Endothelial cell (in vitro differentiated cells): ENCODE data around the gene NDUFB11. TPM values are rescaled to one million over a fixed set of nuclear protein-coding genes. Genes with fewer than 3 reads are reported as not detected.

Experiments used
- DNase-seq: peaks from one replicate; pipeline ENCODE4 v3.0.0; 2021; ENCODE audit warnings: low spot score
- H3K27ac Mint-ChIP-seq: one replicate; pipeline ENCODE4 v1.8.0; 2021; ENCODE audit warnings: mixed read lengths, inconsistent platforms; ENCODE audit not compliant: unreplicated experiment
- H3K27me3 Mint-ChIP-seq: one replicate; pipeline ENCODE4 v1.8.0; 2021; ENCODE audit warnings: mild to moderate bottlenecking, moderate library complexity, mixed read lengths, inconsistent platforms; ENCODE audit not compliant: unreplicated experiment
- H3K36me3 Mint-ChIP-seq: one replicate; pipeline ENCODE4 v1.8.0; 2021; ENCODE audit warnings: mild to moderate bottlenecking, low read depth, mixed read lengths, inconsistent platforms; ENCODE audit not compliant: unreplicated experiment
- H3K4me1 Mint-ChIP-seq: one replicate; pipeline ENCODE4 v1.8.0; 2021; ENCODE audit warnings: mild to moderate bottlenecking, mixed read lengths, inconsistent platforms; ENCODE audit not compliant: unreplicated experiment
- H3K4me3 Mint-ChIP-seq: one replicate; pipeline ENCODE4 v1.8.0; 2021; ENCODE audit warnings: mild to moderate bottlenecking, mixed read lengths, inconsistent platforms; ENCODE audit not compliant: unreplicated experiment
- H3K9me3 Mint-ChIP-seq: one replicate; pipeline ENCODE4 v1.8.0; 2021; ENCODE audit warnings: mixed read lengths, inconsistent platforms; ENCODE audit not compliant: unreplicated experiment
- CTCF ChIP-seq: fragments of 200-600 bp; sonication (generic); IDR thresholded peaks from one replicate; pipeline ENCODE4 v1.5.0; 2021; ENCODE audit warnings: antibody characterized with exemption; ENCODE audit not compliant: unreplicated experiment
- total RNA-seq: library from RNA; stranded (reverse); fragmentation: NEBNext Ultra II Directional; extraction: Animal tissue kit (Norgen Biotek cat#: 25700); gene quantifications from one replicate; pipeline ENCODE4 v1.2.1, GENCODE V29; 2021; ENCODE audit not compliant: unreplicated experiment

The NDUFB11 gene
- total RNA-seq, 1 donor from 2014 or later, result 81.5 TPM

- no peaks in the 10 kb centered on the region for H3K4me1 Mint-ChIP-seq
- H3K9me3 Mint-ChIP-seq, result no peaks in the 10 kb centered on the region
- no peak for DNase-seq
- no peak overlapping the region for H3K27ac Mint-ChIP-seq
- no peaks in the 10 kb centered on the region for H3K27me3 Mint-ChIP-seq
- H3K4me3 Mint-ChIP-seq, result no peak overlapping the region
- no peak for TF ChIP-seq CTCF
- H3K36me3 Mint-ChIP-seq, result peaks cover 14% of the 10 kb centered on the region
Measured at GRCh38 chrX:47168495-47169073, 24.1 kb upstream of the NDUFB11 start.

GRCh38 chrX:47166126-47166525 is 21.6 kb upstream of the NDUFB11 start:
- Mint-ChIP-seq H3K36me3 (peaks cover 5% of the 10 kb centered on the region), H3K27ac (no peak overlapping the region), H3K4me1 (no peaks in the 10 kb centered on the region), H3K4me3 (no peak overlapping the region), H3K27me3 (no peaks in the 10 kb centered on the region), H3K9me3 (no peaks in the 10 kb centered on the region)
- no peak for TF ChIP-seq CTCF
- no peak for DNase-seq

GRCh38 chrX:47164420-47164819 is 19.9 kb upstream of the NDUFB11 start:
- no peak overlapping the region for H3K4me3 Mint-ChIP-seq
- H3K36me3 Mint-ChIP-seq, result peaks cover 5% of the 10 kb centered on the region
- no peaks in the 10 kb centered on the region for H3K9me3 Mint-ChIP-seq
- H3K27me3 Mint-ChIP-seq, result no peaks in the 10 kb centered on the region
- TF ChIP-seq CTCF, result no peak
- H3K27ac Mint-ChIP-seq, result no peak overlapping the region
- DNase-seq, result no peak
- H3K4me1 Mint-ChIP-seq, result no peaks in the 10 kb centered on the region

- H3K4me1 Mint-ChIP-seq, result no peaks in the 10 kb centered on the region
- TF ChIP-seq CTCF, result no peak
- H3K9me3 Mint-ChIP-seq, result no peaks in the 10 kb centered on the region
- H3K36me3 Mint-ChIP-seq, result no peaks in the 10 kb centered on the region
- no peak overlapping the region for H3K4me3 Mint-ChIP-seq
- no peak for DNase-seq
- no peak overlapping the region for H3K27ac Mint-ChIP-seq
- no peaks in the 10 kb centered on the region for H3K27me3 Mint-ChIP-seq
Measured at GRCh38 chrX:47162927-47163583, 18.6 kb upstream of the NDUFB11 start.

GRCh38 chrX:47160781-47161180 is 16.3 kb upstream of the NDUFB11 start:
- Mint-ChIP-seq H3K27ac (no peak overlapping the region), H3K4me3 (no peak overlapping the region), H3K27me3 (no peaks in the 10 kb centered on the region), H3K9me3 (no peaks in the 10 kb centered on the region), H3K4me1 (no peaks in the 10 kb centered on the region), H3K36me3 (no peaks in the 10 kb centered on the region)
- no peak for TF ChIP-seq CTCF
- no peak for DNase-seq
